Retina (tissue), 1 donor: ENCODE measurements around the gene ZNF644.
"Not testable (repeated sequence)": the region's sequence is repeated elsewhere in the genome, so short reads cannot be mapped to it uniquely, and the experiment has no call there.

Experiments used
- DNase-seq: peaks from one replicate; pipeline ENCODE4 v3.0.0-alpha.2; 2016

Gene ZNF644

GRCh38 chr1:90977522-90977921 is 44.3 kb downstream of the ZNF644 start:
- no peak for DNase-seq

DNA sequence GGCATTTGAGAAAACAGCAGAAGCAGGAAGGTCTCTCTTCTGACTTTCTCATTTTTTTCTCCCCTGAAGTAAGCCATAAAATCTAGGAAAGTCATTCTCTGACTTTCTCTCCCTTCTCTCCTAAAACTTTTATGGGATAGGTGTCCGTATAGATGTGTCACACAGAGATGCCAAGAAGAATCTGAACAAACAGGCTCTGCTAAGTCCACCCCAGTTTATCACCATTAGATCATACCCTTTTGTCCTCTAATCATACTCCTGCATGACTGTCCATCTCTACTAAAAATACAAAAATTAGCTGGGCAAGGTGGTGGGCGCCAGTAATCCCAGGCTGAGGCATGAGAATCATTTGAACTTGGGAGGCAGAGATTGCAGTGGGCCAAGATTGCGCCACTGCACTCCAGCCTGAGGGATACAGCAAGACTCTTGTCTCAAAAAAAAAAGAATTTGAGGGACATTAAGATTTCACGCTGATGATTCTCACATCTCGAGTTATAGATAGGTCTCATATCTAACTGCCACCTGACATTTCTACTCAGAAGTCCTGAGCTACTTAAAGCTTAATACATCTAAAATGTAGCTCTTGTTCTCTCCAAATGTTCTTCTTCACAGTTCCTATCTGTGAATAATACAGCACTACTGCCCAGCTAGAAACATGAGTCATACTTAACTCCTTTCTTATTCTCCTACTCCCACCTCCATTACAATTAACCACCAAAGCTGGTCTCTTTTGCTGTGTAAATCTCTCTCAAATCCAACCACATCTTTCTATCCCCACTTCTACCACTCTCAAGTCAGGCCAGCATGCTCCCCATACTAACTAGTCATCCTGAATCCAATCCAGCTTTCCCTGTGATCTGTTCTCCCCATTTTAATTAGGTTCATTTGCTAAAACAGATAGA is 47.7 kb downstream of the ZNF644 start:
- no peak for DNase-seq

GRCh38 chr1:90970208-90970607 is 51.6 kb downstream of the ZNF644 start:
- DNase-seq: no peak

DNA sequence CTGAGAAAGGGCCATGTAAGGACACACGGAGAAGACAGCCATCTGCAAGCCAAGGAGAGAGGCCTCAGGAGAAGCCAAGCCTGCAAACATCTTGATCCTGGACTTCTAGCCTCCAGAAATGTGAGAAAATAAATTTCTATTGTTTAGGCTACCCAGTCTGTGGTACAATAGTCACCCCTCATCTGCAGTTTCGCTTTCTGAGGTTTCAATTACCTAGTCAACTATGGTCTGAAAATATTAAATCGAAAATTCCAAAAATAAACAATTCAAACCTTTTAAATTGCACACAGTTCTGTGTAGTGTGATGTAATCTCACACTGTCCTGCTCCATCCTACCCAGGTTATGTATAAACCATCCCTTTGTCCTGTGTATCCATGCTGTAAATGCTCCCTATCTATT is 52.6 kb downstream of the ZNF644 start:
- no peak for DNase-seq

- DNase-seq: no peak
Observed at GRCh38 chr1:90964444-90965035, 57.3 kb downstream of the ZNF644 start.

- DNase-seq: no peak
Observed at GRCh38 chr1:90963651-90964050, 58.2 kb downstream of the ZNF644 start.

- DNase-seq: no peak
Observed at GRCh38 chr1:90963236-90963635, 58.6 kb downstream of the ZNF644 start.

- no peak for DNase-seq
Observed at GRCh38 chr1:90959352-90960206, 62.3 kb downstream of the ZNF644 start.

DNA sequence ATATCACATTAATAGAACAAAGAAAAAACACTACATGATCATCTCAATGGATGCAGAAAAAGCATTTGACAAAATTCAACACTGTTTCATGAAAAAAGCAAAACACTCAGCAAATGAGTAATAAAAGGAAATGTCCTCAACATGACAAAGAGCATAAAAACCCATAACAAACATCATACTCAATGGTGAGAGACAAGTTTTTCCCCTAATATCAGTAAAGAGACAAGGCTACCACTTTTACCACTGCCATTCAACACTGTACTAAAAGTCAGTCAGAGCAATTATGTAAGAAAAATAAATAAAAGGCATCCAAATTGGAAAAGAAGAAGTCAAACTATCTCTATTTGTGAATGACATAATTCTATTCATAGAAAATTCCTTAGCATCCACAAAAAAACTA is 64.3 kb downstream of the ZNF644 start:
- no peak for DNase-seq

DNA sequence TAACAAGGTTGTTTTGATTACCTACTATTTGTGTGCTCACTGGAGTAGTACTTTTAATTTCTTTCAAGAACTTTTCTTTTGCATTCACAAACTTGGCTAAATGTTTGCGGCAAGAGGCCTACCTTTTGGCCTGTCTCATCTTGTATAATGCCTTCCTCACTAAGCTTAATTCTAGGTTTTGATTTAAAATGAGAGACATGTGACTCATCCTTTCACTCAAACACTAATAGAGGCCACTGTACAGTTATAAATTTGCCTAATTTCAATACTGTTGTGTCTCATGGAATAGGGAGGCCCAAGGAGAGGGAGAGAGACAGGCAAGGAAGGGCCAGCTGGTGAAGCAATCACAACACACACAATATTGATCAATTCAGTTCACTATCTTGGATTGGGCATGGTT is 66.1 kb downstream of the ZNF644 start:
- DNase-seq: no peak

DNA sequence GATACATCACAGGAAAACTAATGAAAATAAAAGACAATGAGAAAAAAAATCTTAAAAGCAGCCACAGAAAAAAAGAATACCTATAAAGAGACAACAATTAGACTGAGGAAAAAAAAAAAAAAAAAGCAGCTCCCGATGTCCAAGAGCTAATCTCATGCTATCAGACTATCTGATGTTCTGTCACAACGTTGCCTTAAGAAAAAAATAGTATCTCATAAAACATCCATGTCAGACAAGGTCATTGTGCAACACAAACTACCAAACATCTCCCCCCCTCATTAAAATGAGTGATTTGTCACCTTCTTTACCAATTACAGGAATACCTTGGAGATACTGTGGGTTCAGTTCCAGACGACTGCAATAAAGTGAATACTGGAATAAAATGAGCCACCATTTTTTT is 68.9 kb downstream of the ZNF644 start:
- no peak for DNase-seq

GRCh38 chr1:90951009-90951408 is 70.8 kb downstream of the ZNF644 start:
- DNase-seq: no peak

GRCh38 chr1:90948301-90948700 is 73.5 kb downstream of the ZNF644 start:
- DNase-seq: no peak

GRCh38 chr1:90946630-90947029 is 75.2 kb downstream of the ZNF644 start:
- no peak for DNase-seq

GRCh38 chr1:90945287-90945686 is 76.5 kb downstream of the ZNF644 start:
- DNase-seq: no peak

DNA sequence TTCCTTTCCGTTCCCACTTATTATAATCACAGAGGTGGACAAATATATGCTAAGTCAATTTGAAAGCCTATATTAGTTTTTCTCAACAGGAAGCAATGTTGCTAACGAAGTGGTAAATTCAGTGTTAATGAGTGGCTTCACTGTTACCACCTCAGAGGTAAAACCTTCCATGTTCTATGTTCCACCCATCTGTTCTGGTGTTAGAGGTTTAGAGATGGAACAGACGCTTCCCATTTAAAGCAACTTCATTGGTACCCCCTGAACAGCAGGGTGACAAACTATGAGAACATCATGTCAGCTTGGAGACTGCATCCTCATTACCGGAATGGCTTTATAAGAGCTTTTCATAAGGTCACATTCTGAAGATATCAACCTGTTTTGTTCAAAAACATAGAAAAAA is 77.9 kb downstream of the ZNF644 start:
- no peak for DNase-seq

GRCh38 chr1:90940746-90941145 is 81.1 kb downstream of the ZNF644 start:
- DNase-seq: no peak

DNA sequence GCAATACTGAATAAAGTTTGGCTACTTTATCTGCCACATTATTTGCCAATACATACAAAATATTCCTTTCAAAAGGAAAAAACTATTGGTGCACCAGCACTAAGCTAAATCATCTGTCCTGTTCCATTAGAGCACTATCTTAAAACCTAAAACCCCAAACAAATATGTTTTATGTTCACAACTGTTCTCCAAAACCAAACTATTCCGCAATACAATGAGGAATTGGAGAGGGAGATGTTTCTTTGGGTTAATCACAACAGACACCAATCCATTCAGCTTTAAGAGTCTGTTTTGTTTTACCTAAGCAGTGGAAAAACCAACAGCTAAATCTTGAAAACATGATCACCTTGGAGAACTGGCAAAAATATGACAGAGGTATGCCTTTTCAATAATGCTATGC is 85.1 kb downstream of the ZNF644 start:
- DNase-seq: no peak

GRCh38 chr1:90936061-90936460 is 85.8 kb downstream of the ZNF644 start:
- DNase-seq: no peak

- not testable (repeated sequence) for DNase-seq
Observed at GRCh38 chr1:90928231-90928630, 93.6 kb downstream of the ZNF644 start.

DNA sequence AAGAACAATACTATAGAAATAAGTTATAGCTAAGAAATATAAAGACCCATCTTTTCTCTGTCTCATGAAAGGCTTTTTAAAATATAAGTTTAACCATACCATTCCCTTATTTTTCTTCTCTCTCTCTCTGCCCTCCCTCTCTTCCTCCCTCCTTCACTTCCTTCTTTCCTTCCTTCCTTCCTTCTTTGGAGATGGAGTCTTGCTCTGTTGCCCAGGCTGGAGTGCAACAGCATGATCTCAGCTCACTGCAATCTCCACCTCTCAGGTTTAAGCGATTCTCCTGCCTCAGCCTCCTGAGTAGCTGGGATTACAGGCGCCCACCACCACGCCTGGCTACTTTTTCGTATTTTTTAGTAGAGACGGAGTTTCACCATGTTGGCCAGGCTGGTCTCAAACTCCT is 94.2 kb downstream of the ZNF644 start:
- not testable (repeated sequence) for DNase-seq

- DNase-seq: no peak
Observed at GRCh38 chr1:90926971-90927370, 94.9 kb downstream of the ZNF644 start.
